ENCODE measurements around the gene TAF7.
"Not testable (repeated sequence)": the region's sequence is repeated elsewhere in the genome, so short reads cannot be mapped to it uniquely, and the experiment has no call there.

The TAF7 gene

GRCh38 chr5:141319202-141319601 is 1.4 kb downstream of the TAF7 start:
- peaks cover 63% of the 10 kb centered on the region for H3K9me3 Mint-ChIP-seq

GRCh38 chr5:141316963-141317362 is 3.6 kb downstream of the TAF7 start:
- Mint-ChIP-seq H3K36me3 (ENCODE audit: low read depth) (peaks cover 87% of the 10 kb centered on the region), H3K4me1 (peaks cover 37% of the 10 kb centered on the region), H3K9me3 (peaks cover 74% of the 10 kb centered on the region)
- not testable (repeated sequence) for H3K27me3 Mint-ChIP-seq, DNase-seq, H3K27ac Mint-ChIP-seq, ATAC-seq, H3K4me3 Mint-ChIP-seq

More at GRCh38 chr5:141319202-141319601, 1.4 kb downstream of the TAF7 start:
- ATAC-seq (no peak), DNase-seq (no peak)
- H3K27me3 Mint-ChIP-seq: no peaks in the 10 kb centered on the region
- peak overlapping the region; percentile 95 for H3K4me3 Mint-ChIP-seq
- H3K36me3 Mint-ChIP-seq (ENCODE audit: low read depth): peaks cover 74% of the 10 kb centered on the region
- H3K4me1 Mint-ChIP-seq: peaks cover 41% of the 10 kb centered on the region
- H3K27ac Mint-ChIP-seq: peak overlapping the region; percentile 37

GRCh38 chr5:141313711-141314110 is 6.9 kb downstream of the TAF7 start:
- DNase-seq (no peak), ATAC-seq (no peak)
- peaks cover 64% of the 10 kb centered on the region for H3K9me3 Mint-ChIP-seq
- no peaks in the 10 kb centered on the region for H3K27me3 Mint-ChIP-seq
- H3K27ac Mint-ChIP-seq: no peak overlapping the region
- H3K4me3 Mint-ChIP-seq: no peak overlapping the region
- peaks cover 76% of the 10 kb centered on the region for H3K36me3 Mint-ChIP-seq (ENCODE audit: low read depth)
- H3K4me1 Mint-ChIP-seq: peaks cover 8% of the 10 kb centered on the region

GRCh38 chr5:141306630-141307029 is 14.0 kb downstream of the TAF7 start:
- no peaks in the 10 kb centered on the region for H3K27me3 Mint-ChIP-seq
- H3K36me3 Mint-ChIP-seq (ENCODE audit: low read depth): peaks cover 47% of the 10 kb centered on the region

GRCh38 chr5:141303756-141304155 is 16.8 kb downstream of the TAF7 start, which contains the start of gene SLC25A2:
Gene SLC25A2 (minus strand): TSS chr5:141304049. CDS start chr5:141303865, 184 bp downstream.
- ATAC-seq: no peak
- Mint-ChIP-seq H3K4me3 (no peak within 1 kb of the TSS), H3K4me1 (no peaks in the 10 kb centered on the region), H3K9me3 (peaks cover 60% of the 10 kb centered on the region), H3K36me3 (ENCODE audit: low read depth) (peaks cover 37% of the 10 kb centered on the region), H3K27me3 (no peaks in the 10 kb centered on the region), H3K27ac (no peak within 1 kb of the TSS)
- no peak for DNase-seq

More at GRCh38 chr5:141306630-141307029, 14.0 kb downstream of the TAF7 start:
- peaks cover 57% of the 10 kb centered on the region for H3K9me3 Mint-ChIP-seq
- H3K27ac Mint-ChIP-seq: no peak overlapping the region
- DNase-seq (no peak), ATAC-seq (no peak)
- H3K4me1 Mint-ChIP-seq: no peaks in the 10 kb centered on the region
- no peak overlapping the region for H3K4me3 Mint-ChIP-seq

- Mint-ChIP-seq H3K36me3 (ENCODE audit: low read depth) (peaks cover 38% of the 10 kb centered on the region), H3K4me3 (no peak overlapping the region), H3K4me1 (no peaks in the 10 kb centered on the region), H3K9me3 (peaks cover 55% of the 10 kb centered on the region), H3K27ac (no peak overlapping the region), H3K27me3 (no peaks in the 10 kb centered on the region)
- ATAC-seq (no peak), DNase-seq (no peak)
Observed at GRCh38 chr5:141298376-141298775, 22.2 kb downstream of the TAF7 start.

GRCh38 chr5:141272906-141273305 is 47.7 kb downstream of the TAF7 start:
- Mint-ChIP-seq H3K4me3 (no peak overlapping the region), H3K9me3 (peaks cover 65% of the 10 kb centered on the region), H3K4me1 (no peaks in the 10 kb centered on the region), H3K27me3 (no peaks in the 10 kb centered on the region), H3K27ac (no peak overlapping the region), H3K36me3 (ENCODE audit: low read depth) (peaks cover 30% of the 10 kb centered on the region)
- no peak for DNase-seq
- no peak for ATAC-seq

GRCh38 chr5:141269195-141269594 is 51.4 kb downstream of the TAF7 start:
- Mint-ChIP-seq H3K9me3 (peaks cover 71% of the 10 kb centered on the region), H3K4me1 (no peaks in the 10 kb centered on the region), H3K27me3 (no peaks in the 10 kb centered on the region), H3K4me3 (no peak overlapping the region), H3K27ac (no peak overlapping the region), H3K36me3 (ENCODE audit: low read depth) (peaks cover 44% of the 10 kb centered on the region)
- ATAC-seq (no peak), DNase-seq (no peak)
